ENCODE data around the gene SETD2. TPM values are rescaled to one million over a fixed set of nuclear protein-coding genes. Genes with fewer than 3 reads are reported as not detected.

SETD2 gene
- total and polyA plus RNA-seq, 9 of the 15 experiments (the other 6 are each of a cell fraction or from before 2014, with no cell fraction given), result 8.2 to 44.0 (median 33.6) TPM

GRCh38 chr3:47164007-47164881 lies at the start of gene SETD2 (continued):
- TF ChIP-seq SFPQ (IDR thresholded peaks at IDR 0.05; ENCODE audit: low read depth, low read length) (no peak), ZBTB40 (IDR thresholded peaks at IDR 0.05) (peak; percentile 80), ZBTB40 (CRISPR knock-in tag; IDR thresholded peaks at IDR 0.05) (no peak), STAT6 (CRISPR knock-in tag; IDR thresholded peaks at IDR 0.05) (no peak), HSF4 (CRISPR knock-in tag; IDR thresholded peaks at IDR 0.05; ENCODE audit: borderline replicate concordance) (no peak), NFYB (IDR thresholded peaks at IDR 0.05; ENCODE audit: extremely low read depth, insufficient read length) (no peak), TAF7 (tag; IDR thresholded peaks at IDR 0.05) (peak; percentile 27; the same call in 1 of the 2 replicates), ZNF124 (CRISPR knock-in tag; IDR thresholded peaks at IDR 0.05) (no peak), SMAD4 (CRISPR knock-in tag; conservative IDR thresholded peaks at IDR 0.05) (peak; percentile 19), ZSCAN32 (CRISPR knock-in tag; IDR thresholded peaks at IDR 0.05) (no peak), RFX7 (CRISPR knock-in tag; IDR thresholded peaks at IDR 0.05) (no peak), POLR3G (IDR thresholded peaks at IDR 0.05; ENCODE audit: extremely low read depth, insufficient read length, insufficient replicate concordance) (no peak), ZNF57 (CRISPR knock-in tag; IDR thresholded peaks at IDR 0.05) (no peak), TRIM28 (IDR thresholded peaks at IDR 0.05) (no peak)
